Measurements from ENCODE around the gene XAGE5.

The XAGE5 gene

GRCh38 chrX:52865343-52865998 lies 54.4 kb downstream of the XAGE5 start:
- DNase-seq: no peak
- no peaks in the 10 kb centered on the region for H3K27me3 ChIP-seq
- H3K36me3 ChIP-seq: no peaks in the 10 kb centered on the region
- H3K27ac ChIP-seq: no peak overlapping the region
- no peaks in the 10 kb centered on the region for H3K9me3 ChIP-seq
- TF ChIP-seq CTCF (IDR thresholded peaks at IDR 0.05): no peak
- no peak overlapping the region for H3K4me3 ChIP-seq
- no peaks in the 10 kb centered on the region for H3K4me1 ChIP-seq
- intact Hi-C loops (cut with DNase I; ENCODE audit: low total_unique reads): no loop called here

Data from tibial artery (tissue), 4 donors.